Type B pancreatic cell (in vitro differentiated cells): ENCODE measurements around the gene CALML6. TPM values are rescaled to one million over a fixed set of nuclear protein-coding genes. Genes with fewer than 3 reads are reported as not detected.

Source experiments
- DNase-seq: peaks from one replicate; pipeline ENCODE4 v3.0.0; 2021; ENCODE audit warnings: mixed read lengths; ENCODE audit not compliant: unreplicated experiment; ENCODE audit errors: extremely low spot score
- H3K27ac Mint-ChIP-seq: 2 replicates; pipeline ENCODE4 v1.8.0; 2021; ENCODE audit warnings: mild to moderate bottlenecking, mixed read lengths
- H3K27me3 Mint-ChIP-seq: 2 replicates; pipeline ENCODE4 v1.8.0; 2021; ENCODE audit warnings: mixed read lengths
- H3K36me3 Mint-ChIP-seq: 2 replicates; pipeline ENCODE4 v1.8.0; 2021; ENCODE audit warnings: mixed read lengths
- H3K4me1 Mint-ChIP-seq: one replicate; pipeline ENCODE4 v1.8.0; 2021; ENCODE audit warnings: mixed read lengths; ENCODE audit not compliant: unreplicated experiment
- H3K4me3 Mint-ChIP-seq: 2 replicates; pipeline ENCODE4 v1.8.0; 2021; ENCODE audit warnings: mild to moderate bottlenecking, mixed read lengths
- H3K9me3 Mint-ChIP-seq: 2 replicates; pipeline ENCODE4 v1.8.0; 2021; ENCODE audit warnings: mixed read lengths
- CTCF ChIP-seq: fragments of 200-600 bp; sonication (generic); conservative IDR thresholded peaks from 2 replicates; pipeline ENCODE4 v1.5.0; 2021; ENCODE audit warnings: antibody characterized with exemption, mild to moderate bottlenecking
- total RNA-seq: library from RNA; stranded (reverse); gene quantifications from 2 replicates; pipeline ENCODE4 v1.2.1, GENCODE V29; 2021; ENCODE audit warnings: low replicate concordance

The CALML6 gene
- total RNA-seq, 1 donor from 2014 or later, result 0.65 TPM

- H3K4me3 Mint-ChIP-seq, result no peak overlapping the region
- TF ChIP-seq CTCF, result no peak
- H3K9me3 Mint-ChIP-seq, result no peaks in the 10 kb centered on the region
- H3K36me3 Mint-ChIP-seq, result no peaks in the 10 kb centered on the region
- DNase-seq, result no peak
- no peaks in the 10 kb centered on the region for H3K27me3 Mint-ChIP-seq
- no peak overlapping the region for H3K27ac Mint-ChIP-seq
- H3K4me1 Mint-ChIP-seq, result no peaks in the 10 kb centered on the region
Observed at GRCh38 chr1:1937061-1937460, 22.0 kb downstream of the CALML6 start.

- TF ChIP-seq CTCF, result no peak
- Mint-ChIP-seq H3K27ac (no peak overlapping the region), H3K27me3 (no peaks in the 10 kb centered on the region), H3K9me3 (no peaks in the 10 kb centered on the region), H3K4me1 (no peaks in the 10 kb centered on the region), H3K36me3 (no peaks in the 10 kb centered on the region), H3K4me3 (no peak overlapping the region)
- DNase-seq, result no peak
Observed at GRCh38 chr1:1937549-1938275, 22.7 kb downstream of the CALML6 start.

- Mint-ChIP-seq H3K27ac (no peak overlapping the region), H3K27me3 (no peaks in the 10 kb centered on the region), H3K9me3 (no peaks in the 10 kb centered on the region), H3K4me1 (no peaks in the 10 kb centered on the region), H3K36me3 (no peaks in the 10 kb centered on the region), H3K4me3 (no peak overlapping the region)
- no peak for DNase-seq
- no peak for TF ChIP-seq CTCF
Observed at GRCh38 chr1:1938276-1938573, 23.2 kb downstream of the CALML6 start.

GRCh38 chr1:1938613-1939295, 23.7 kb downstream of the CALML6 start:
- Mint-ChIP-seq H3K36me3 (no peaks in the 10 kb centered on the region), H3K4me3 (no peak overlapping the region), H3K27ac (no peak overlapping the region), H3K27me3 (no peaks in the 10 kb centered on the region), H3K4me1 (peaks cover under 1% of the 10 kb centered on the region), H3K9me3 (no peaks in the 10 kb centered on the region)
- DNase-seq, result no peak
- no peak for TF ChIP-seq CTCF

- Mint-ChIP-seq H3K27ac (no peak overlapping the region), H3K9me3 (no peaks in the 10 kb centered on the region), H3K36me3 (no peaks in the 10 kb centered on the region), H3K27me3 (peaks cover 3% of the 10 kb centered on the region), H3K4me3 (no peak overlapping the region), H3K4me1 (peaks cover 4% of the 10 kb centered on the region)
- TF ChIP-seq CTCF, result no peak
- DNase-seq, result no peak
Observed at GRCh38 chr1:1939296-1940122, 24.4 kb downstream of the CALML6 start.
